H1 (cell line): ENCODE results near the gene PLXND1. TPM values are rescaled to one million over a fixed set of nuclear protein-coding genes. Genes with fewer than 3 reads are reported as not detected.

ENCODE experiments used
- HDAC6 ChIP-seq: IDR thresholded peaks from one replicate; pipeline ENCODE4 v1.7.1; 2012; ENCODE audit warnings: low read depth, mild to moderate bottlenecking, inconsistent platforms, low read length, moderate library complexity
- TCF12 ChIP-seq: IDR thresholded peaks from 2 replicates; pipeline ENCODE4 v1.6.1; 2011; ENCODE audit warnings: low read depth, mild to moderate bottlenecking, low read length
- polyA plus RNA-seq, 7 experiments: library from polyadenylated mRNA; depleted of rRNA in 3 of 7; stranded (reverse) in 5 of 7; unstranded in 2 of 7; fragments of >200 nt in 5 of 7; fragments of 200-250 nt in 2 of 7; gene quantifications; 1 replicate in 5 of 7; 2 replicates in 1 of 7; 4 replicates in 1 of 7; pipeline versions ENCODE4 v1.2.1 to v1.2.3, GENCODE V29; 2011 to 2013; ENCODE audit warnings: missing spikeins in 2 of 7, mixed read lengths in 2 of 7
- total RNA-seq: library from RNA; stranded (reverse); fragmentation: NEBNext Ultra II Directional; extraction: Animal tissue kit (Norgen Biotek cat#: 25700); gene quantifications from 2 replicates; pipeline ENCODE4 v1.2.1, GENCODE V29; 2021

The PLXND1 gene
- total and polyA plus RNA-seq, 2 of the 8 experiments (the other 6 are each of a cell fraction or from before 2014, with no cell fraction given): 17.7 to 66.4 TPM

DNA sequence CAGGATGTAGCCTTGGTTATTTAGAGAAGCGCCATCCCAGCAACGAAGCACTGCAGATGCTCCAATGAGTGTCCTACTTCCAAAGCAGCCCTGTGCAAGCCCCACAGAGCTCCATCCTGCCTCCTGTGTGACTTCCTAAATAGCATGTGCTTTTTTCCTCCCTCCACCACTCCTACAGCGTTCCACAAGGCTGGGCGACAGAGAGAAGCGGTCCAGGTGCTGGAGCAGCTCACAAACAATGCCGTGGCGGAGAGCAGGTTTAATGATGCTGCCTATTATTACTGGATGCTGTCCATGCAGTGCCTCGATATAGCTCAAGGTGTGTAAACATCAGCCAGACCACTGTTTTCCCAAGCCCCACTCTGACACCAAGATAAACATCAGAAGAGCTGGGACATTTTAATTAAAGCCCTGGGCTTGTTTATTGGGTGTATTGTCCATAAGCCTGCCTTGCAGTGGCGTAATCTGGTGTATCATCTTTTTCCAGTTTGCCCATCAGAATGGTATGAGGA is 100.2 kb downstream of the PLXND1 start (continued):
- TF ChIP-seq HDAC6: no peak
- TF ChIP-seq TCF12: no peak
